PC-9 (cell line): Measurements from ENCODE around the gene NLGN1. TPM values are rescaled to one million over a fixed set of nuclear protein-coding genes. Genes with fewer than 3 reads are reported as not detected.

Experiments used
- BruUV-seq: library from RNA; stranded (reverse); fragments of 400-500 nt; replicated peaks from 2 replicates; lab custom pipeline; 2021; lab: Mats Ljungman, UMichigan
- CTCF ChIA-PET: fragments of 300-600 bp; sonication (Branson Sonifier 250); formaldehyde crosslinking; loops from one replicate; lab custom pipeline; 2022; ENCODE audit warnings: antibody characterized with exemption; lab: Charles Lee
- POLR2A ChIA-PET: fragments of 300-600 bp; sonication (Branson Sonifier 250); formaldehyde crosslinking; loops from one replicate; lab custom pipeline; 2022; ENCODE audit warnings: antibody characterized with exemption; ENCODE audit not compliant: unreplicated experiment; lab: Charles Lee
- DNase-seq, 2 experiments: peaks; one replicate each; pipeline versions ENCODE4 v3.0.0 to v3.0.0-alpha.2; 2015 to 2022; ENCODE audit warnings: mixed read lengths in 1 of 2
- H2AFZ ChIP-seq: fragments of 200-600 bp; sonication (generic); 2 replicates; pipeline ENCODE4 v1.8.1; 2017; ENCODE audit warnings: antibody characterized with exemption
- H3F3A ChIP-seq: fragments of 200-600 bp; sonication (generic); 2 replicates; pipeline ENCODE4 v1.8.1; 2017; ENCODE audit warnings: antibody characterized with exemption, mild to moderate bottlenecking, low read depth; ENCODE audit not compliant: insufficient read depth
- H3K27ac ChIP-seq: fragments of 200-600 bp; sonication (generic); 2 replicates; pipeline ENCODE4 v1.6.1; 2016; ENCODE audit warnings: mixed run types
- H3K27me3 ChIP-seq: fragments of 200-600 bp; sonication (generic); 2 replicates; pipeline ENCODE4 v1.6.1; 2016; ENCODE audit warnings: low read depth, mixed run types; ENCODE audit not compliant: insufficient read depth
- H3K36me3 ChIP-seq: fragments of 200-600 bp; sonication (generic); 2 replicates; pipeline ENCODE4 v1.6.1; 2016; ENCODE audit warnings: low read depth, mixed run types
- H3K4me1 ChIP-seq: fragments of 200-600 bp; sonication (generic); replicated peaks from 2 replicates; pipeline ENCODE4 v1.6.1; 2016; ENCODE audit warnings: mixed run types; ENCODE audit not compliant: insufficient read depth
- H3K4me2 ChIP-seq: fragments of 200-600 bp; sonication (generic); 2 replicates; pipeline ENCODE4 v1.6.1; 2017; ENCODE audit warnings: mixed run types
- H3K4me3 ChIP-seq: fragments of 200-600 bp; sonication (generic); 2 replicates; pipeline ENCODE4 v1.6.1; 2016; ENCODE audit warnings: mixed run types
- H3K79me2 ChIP-seq: fragments of 200-600 bp; sonication (generic); 2 replicates; pipeline ENCODE4 v1.6.1; 2017; ENCODE audit warnings: low read depth, mixed run types
- H3K9me2 ChIP-seq: fragments of 200-600 bp; sonication (generic); 2 replicates; pipeline ENCODE4 v1.8.1; 2017; ENCODE audit warnings: mild to moderate bottlenecking; ENCODE audit not compliant: insufficient read depth
- H3K9me3 ChIP-seq: fragments of 200-600 bp; sonication (generic); 2 replicates; pipeline ENCODE4 v1.8.1; 2016; ENCODE audit warnings: low read depth; ENCODE audit not compliant: insufficient read depth
- H4K20me1 ChIP-seq: fragments of 200-600 bp; sonication (generic); 2 replicates; pipeline ENCODE4 v1.8.1; 2017; ENCODE audit not compliant: insufficient read depth
- CTCF ChIP-seq: fragments of 200-600 bp; sonication (generic); conservative IDR thresholded peaks from 2 replicates; pipeline ENCODE4 v1.6.1; 2017; ENCODE audit warnings: mixed run types, antibody characterized with exemption, mild to moderate bottlenecking, moderate library complexity
- EZH2 ChIP-seq: fragments of 200-600 bp; sonication (generic); IDR thresholded peaks from 2 replicates; pipeline ENCODE4 v1.8.0; 2017; ENCODE audit warnings: antibody characterized with exemption, low read depth
- intact Hi-C: fragments of 100-400 bp; cut with micrococcal nuclease; formaldehyde crosslinking; loops from one replicate; pipeline ENCODE4 v1.10.0; 2022; ENCODE audit not compliant: unreplicated experiment
- total RNA-seq: library from RNA; stranded (reverse); gene quantifications from 2 replicates; pipeline ENCODE4 v1.2.3, GENCODE V29; 2021

NLGN1 gene
- total RNA-seq, 1 experiment from 2014 or later = 1.4 TPM

DNA sequence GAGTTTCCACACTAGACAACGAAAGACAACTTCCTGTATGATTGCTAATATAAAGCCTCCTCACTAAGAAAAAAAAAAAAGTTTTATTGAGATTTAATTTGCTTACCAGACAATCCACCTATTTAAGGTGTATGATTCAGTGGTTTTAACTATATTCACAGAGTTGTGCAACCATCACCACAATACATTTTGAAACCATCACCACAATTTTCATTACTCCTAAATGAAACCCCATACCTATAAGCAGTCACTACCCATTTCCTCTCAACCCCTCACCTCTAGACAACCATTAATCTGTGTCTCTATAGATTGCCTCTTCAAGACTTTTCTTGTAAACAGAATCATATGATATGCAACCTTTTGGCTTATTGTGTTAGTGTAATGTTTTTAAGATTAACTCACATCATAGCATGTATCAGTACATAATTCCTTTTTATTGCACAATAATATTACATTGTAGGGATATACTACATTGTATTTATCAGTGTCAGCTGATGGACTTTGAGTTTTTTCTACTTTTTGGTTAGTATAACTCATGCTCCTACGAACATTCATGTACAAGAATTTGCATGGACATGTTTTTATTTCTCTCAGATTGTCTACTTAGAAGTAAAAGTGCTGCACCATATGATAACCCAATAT, 339.7 kb downstream of the NLGN1 start:
- TF ChIP-seq CTCF = no peak
- no peak for TF ChIP-seq EZH2
- POLR2A ChIA-PET = no interaction called here
- H3K79me2 ChIP-seq = no peaks in the 10 kb centered on the region
- no peaks in the 10 kb centered on the region for H3F3A ChIP-seq
- no peak overlapping the region for H3K27ac ChIP-seq
- CTCF ChIA-PET = no interaction called here
- H3K9me3 ChIP-seq = 0 out of 2 replicates have a peak, but pooled peaks cover 3% of the 10 kb centered on the region
- no peaks in the 10 kb centered on the region; the same call in 1 of the 2 replicates for H3K9me2 ChIP-seq
- no peaks in the 10 kb centered on the region for H3K36me3 ChIP-seq
- no TSS peak for BruUV-seq
- H3K27me3 ChIP-seq = no peaks in the 10 kb centered on the region
- DNase-seq = no peak
- H4K20me1 ChIP-seq = no peaks in the 10 kb centered on the region
- H3K4me2 ChIP-seq = no peak overlapping the region
- no peak overlapping the region for H3K4me3 ChIP-seq
- H3K4me1 ChIP-seq = no peaks in the 10 kb centered on the region
- intact Hi-C loops = no loop called here
- no peak overlapping the region for H2AFZ ChIP-seq

- H3K27me3 ChIP-seq = no peaks in the 10 kb centered on the region
- no peaks in the 10 kb centered on the region; the same call in 1 of the 2 replicates for H3K9me2 ChIP-seq
- intact Hi-C loops = no loop called here
- no peaks in the 10 kb centered on the region for H3F3A ChIP-seq
- no peak overlapping the region for H2AFZ ChIP-seq
- CTCF ChIA-PET = no interaction called here
- H3K36me3 ChIP-seq = no peaks in the 10 kb centered on the region
- no peak overlapping the region for H3K27ac ChIP-seq
- H4K20me1 ChIP-seq = no peaks in the 10 kb centered on the region
- DNase-seq = no peak
- no TSS peak for BruUV-seq
- TF ChIP-seq CTCF (no peak), EZH2 (no peak)
- H3K4me1 ChIP-seq = no peaks in the 10 kb centered on the region
- no peaks in the 10 kb centered on the region for H3K79me2 ChIP-seq
- H3K4me3 ChIP-seq = no peak overlapping the region
- no peak overlapping the region for H3K4me2 ChIP-seq
- POLR2A ChIA-PET = no interaction called here
- 0 out of 2 replicates have a peak, but pooled peaks cover 3% of the 10 kb centered on the region for H3K9me3 ChIP-seq
These were observed 342.2 kb downstream of the NLGN1 start for GRCh38 chr3:173739726-173740125.

GRCh38 chr3:173742491-173742890, 344.9 kb downstream of the NLGN1 start:
- no TSS peak for BruUV-seq
- intact Hi-C loops = no loop called here
- H3F3A ChIP-seq = no peaks in the 10 kb centered on the region
- H2AFZ ChIP-seq = peak overlapping the region; percentile 37
- no peaks in the 10 kb centered on the region for H3K4me1 ChIP-seq
- H3K9me3 ChIP-seq = 0 out of 2 replicates have a peak, but pooled peaks cover 3% of the 10 kb centered on the region
- ChIA-PET POLR2A (no interaction called here), CTCF (no interaction called here)
- no peaks in the 10 kb centered on the region for H3K79me2 ChIP-seq
- H3K4me3 ChIP-seq = peak overlapping the region; percentile 8; the same call in 1 of the 2 replicates
- H3K9me2 ChIP-seq = no peaks in the 10 kb centered on the region; the same call in 1 of the 2 replicates
- peak overlapping the region; percentile 48 for H3K4me2 ChIP-seq
- no peaks in the 10 kb centered on the region for H3K36me3 ChIP-seq
- TF ChIP-seq CTCF (no peak), EZH2 (no peak)
- H3K27me3 ChIP-seq = no peaks in the 10 kb centered on the region
- no peak for DNase-seq
- no peak overlapping the region for H3K27ac ChIP-seq
- H4K20me1 ChIP-seq = no peaks in the 10 kb centered on the region
